Measurements from ENCODE around the gene FBN2.

Gene FBN2

DNA sequence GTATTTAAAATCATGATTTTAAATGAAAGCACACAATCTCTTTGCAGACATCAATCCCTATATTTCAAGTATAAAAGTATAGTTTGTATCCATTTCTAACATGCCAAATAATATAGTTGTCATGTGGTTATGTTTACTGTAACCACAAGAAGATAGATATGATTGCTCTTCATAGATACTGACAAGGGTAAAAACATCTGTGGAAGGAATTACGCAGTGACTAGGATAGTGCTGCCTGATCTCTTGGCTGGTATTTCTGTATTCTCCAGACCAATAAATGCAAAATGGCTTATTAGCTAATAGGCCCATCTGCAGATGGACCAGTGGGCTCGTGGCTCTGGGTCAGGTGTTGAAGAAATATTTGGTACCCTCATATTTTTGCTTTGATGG, 34.9 kb upstream of the FBN2 start:
- TF ChIP-seq, protein P1, sequence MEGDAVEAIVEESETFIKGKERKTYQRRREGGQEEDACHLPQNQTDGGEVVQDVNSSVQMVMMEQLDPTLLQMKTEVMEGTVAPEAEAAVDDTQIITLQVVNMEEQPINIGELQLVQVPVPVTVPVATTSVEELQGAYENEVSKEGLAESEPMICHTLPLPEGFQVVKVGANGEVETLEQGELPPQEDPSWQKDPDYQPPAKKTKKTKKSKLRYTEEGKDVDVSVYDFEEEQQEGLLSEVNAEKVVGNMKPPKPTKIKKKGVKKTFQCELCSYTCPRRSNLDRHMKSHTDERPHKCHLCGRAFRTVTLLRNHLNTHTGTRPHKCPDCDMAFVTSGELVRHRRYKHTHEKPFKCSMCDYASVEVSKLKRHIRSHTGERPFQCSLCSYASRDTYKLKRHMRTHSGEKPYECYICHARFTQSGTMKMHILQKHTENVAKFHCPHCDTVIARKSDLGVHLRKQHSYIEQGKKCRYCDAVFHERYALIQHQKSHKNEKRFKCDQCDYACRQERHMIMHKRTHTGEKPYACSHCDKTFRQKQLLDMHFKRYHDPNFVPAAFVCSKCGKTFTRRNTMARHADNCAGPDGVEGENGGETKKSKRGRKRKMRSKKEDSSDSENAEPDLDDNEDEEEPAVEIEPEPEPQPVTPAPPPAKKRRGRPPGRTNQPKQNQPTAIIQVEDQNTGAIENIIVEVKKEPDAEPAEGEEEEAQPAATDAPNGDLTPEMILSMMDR (IDR thresholded peaks at IDR 0.05): no peak
- H3K4me3 Mint-ChIP-seq: no peak overlapping the region
- no peaks in the 10 kb centered on the region for H3K9me3 Mint-ChIP-seq
- H3K27ac Mint-ChIP-seq: no peak overlapping the region
- no peaks in the 10 kb centered on the region for H3K27me3 Mint-ChIP-seq (ENCODE audit: low read depth, poor library complexity)
- H3K36me3 Mint-ChIP-seq (ENCODE audit: low read depth): no peaks in the 10 kb centered on the region
- no peak for DNase-seq
- no peaks in the 10 kb centered on the region for H3K4me1 Mint-ChIP-seq

DNA sequence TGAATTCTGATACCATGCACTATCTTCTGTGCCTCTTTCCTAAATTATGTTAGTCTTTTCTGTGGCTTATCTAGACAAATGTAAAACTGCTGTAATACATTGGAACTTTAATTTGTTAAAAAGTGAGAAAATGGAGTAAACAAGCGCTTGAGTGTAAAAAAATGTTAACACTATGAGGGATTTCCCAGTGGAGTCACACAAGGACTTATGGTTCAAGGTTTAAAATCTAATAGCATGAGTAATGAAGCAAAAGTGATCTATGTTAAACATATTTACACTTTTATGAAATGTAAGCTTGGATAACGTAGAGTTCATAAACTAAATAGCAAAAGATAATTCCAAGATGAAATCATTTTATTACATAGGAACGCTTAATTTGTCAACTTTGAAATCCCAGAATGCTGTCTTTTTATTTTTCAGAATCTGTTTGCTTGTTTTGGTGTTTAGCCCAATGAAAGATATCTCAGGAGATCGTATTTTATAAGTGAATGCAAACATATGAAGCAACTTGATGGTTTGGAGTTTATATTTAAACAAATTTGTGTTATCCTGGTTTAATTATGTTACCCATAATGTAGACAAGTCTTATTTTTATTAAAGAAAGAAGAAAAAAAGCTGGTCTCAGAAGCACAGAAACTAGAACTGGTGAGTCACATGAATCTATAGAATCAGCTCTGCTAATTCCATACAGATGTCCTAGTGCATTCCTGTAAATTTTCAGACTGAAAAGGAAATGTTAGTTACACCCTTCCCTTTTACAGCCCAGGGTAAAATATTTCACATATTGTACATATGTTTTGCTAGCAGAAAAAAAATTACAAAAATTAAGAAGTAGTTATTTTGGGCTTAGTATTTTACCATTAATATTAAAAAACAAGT, 34.2 kb upstream of the FBN2 start:
- TF ChIP-seq, protein P1 (IDR thresholded peaks at IDR 0.05): no peak
- DNase-seq: no peak
- H3K36me3 Mint-ChIP-seq (ENCODE audit: low read depth): no peaks in the 10 kb centered on the region
- H3K4me3 Mint-ChIP-seq: no peak overlapping the region
- H3K4me1 Mint-ChIP-seq: no peaks in the 10 kb centered on the region
- no peaks in the 10 kb centered on the region for H3K27me3 Mint-ChIP-seq (ENCODE audit: low read depth, poor library complexity)
- H3K9me3 Mint-ChIP-seq: no peaks in the 10 kb centered on the region
- H3K27ac Mint-ChIP-seq: no peak overlapping the region

DNA sequence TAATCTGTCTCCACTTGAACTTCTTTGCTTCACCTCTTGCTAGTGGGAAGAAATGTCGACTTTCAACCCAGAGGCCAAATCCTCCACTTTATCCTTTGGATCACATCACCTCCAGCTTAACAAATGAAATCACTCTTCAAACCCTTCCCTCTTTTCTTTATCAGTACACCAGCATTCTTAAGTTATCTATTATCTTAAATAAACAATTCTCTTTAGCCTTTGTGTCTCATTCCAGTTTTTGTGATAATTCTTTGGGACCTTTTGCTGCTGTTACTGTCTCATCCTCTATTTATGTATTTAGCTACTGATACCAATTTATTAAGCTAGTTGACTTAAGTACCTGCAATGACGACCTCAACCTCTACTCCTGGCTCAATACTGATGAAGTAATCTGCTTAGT, 28.1 kb upstream of the FBN2 start:
- H3K36me3 Mint-ChIP-seq (ENCODE audit: low read depth): peaks cover 5% of the 10 kb centered on the region
- TF ChIP-seq, protein P1 (IDR thresholded peaks at IDR 0.05): no peak
- H3K4me3 Mint-ChIP-seq: no peak overlapping the region
- H3K27ac Mint-ChIP-seq: no peak overlapping the region
- H3K4me1 Mint-ChIP-seq: no peaks in the 10 kb centered on the region
- H3K27me3 Mint-ChIP-seq (ENCODE audit: low read depth, poor library complexity): no peaks in the 10 kb centered on the region
- no peaks in the 10 kb centered on the region for H3K9me3 Mint-ChIP-seq
- DNase-seq: no peak

DNA sequence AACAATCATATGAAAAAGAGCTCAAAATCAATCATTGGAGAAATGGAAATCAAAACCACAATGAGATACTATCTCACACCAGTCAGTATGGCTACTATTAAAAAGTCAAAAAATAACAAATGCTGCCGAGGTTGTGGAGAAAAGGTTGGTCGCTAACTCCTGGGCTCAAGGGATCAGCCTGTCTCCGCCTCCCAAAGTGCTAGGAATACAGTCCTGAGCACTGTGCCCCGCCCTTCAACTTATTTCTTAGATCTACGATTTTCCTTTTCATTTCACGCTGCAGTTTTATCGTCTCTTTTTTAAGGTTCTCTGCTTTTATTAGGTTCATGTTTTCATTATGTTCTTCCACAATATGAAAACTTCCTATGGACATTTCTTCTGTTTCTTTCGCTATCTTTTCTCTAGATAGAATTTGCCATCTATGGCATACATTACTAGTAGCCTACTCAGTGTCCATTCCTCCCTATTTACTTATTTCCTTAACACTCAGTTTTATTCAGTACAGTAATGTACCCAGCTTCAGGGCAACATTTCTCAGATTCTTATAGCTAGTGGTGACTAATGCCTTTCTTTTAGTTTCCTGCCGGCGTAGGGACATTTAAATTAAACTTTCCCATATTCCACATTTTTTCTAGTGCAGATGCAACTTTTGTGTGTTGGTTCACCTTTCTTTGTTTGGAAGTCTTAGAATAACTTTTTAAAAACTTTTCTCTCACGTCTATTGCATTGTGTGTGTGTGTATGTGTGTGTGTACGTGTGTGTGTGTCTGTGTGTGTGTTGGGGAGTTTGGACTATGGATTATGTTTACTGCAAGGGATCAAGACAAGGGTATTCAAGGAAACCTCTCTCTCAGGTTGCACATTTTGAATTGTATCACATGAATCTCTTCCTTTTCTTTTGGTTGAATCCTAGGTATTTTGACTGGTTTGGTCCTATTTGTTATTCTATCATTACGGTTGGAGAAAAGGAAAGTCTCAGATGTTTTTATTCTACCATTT, 21.6 kb upstream of the FBN2 start:
- Mint-ChIP-seq H3K4me3 (no peak overlapping the region), H3K4me1 (no peaks in the 10 kb centered on the region), H3K27me3 (ENCODE audit: low read depth, poor library complexity) (no peaks in the 10 kb centered on the region), H3K9me3 (peaks cover 37% of the 10 kb centered on the region), H3K27ac (no peak overlapping the region), H3K36me3 (ENCODE audit: low read depth) (no peaks in the 10 kb centered on the region)
- TF ChIP-seq, protein P1 (IDR thresholded peaks at IDR 0.05): no peak
- DNase-seq: no peak

DNA sequence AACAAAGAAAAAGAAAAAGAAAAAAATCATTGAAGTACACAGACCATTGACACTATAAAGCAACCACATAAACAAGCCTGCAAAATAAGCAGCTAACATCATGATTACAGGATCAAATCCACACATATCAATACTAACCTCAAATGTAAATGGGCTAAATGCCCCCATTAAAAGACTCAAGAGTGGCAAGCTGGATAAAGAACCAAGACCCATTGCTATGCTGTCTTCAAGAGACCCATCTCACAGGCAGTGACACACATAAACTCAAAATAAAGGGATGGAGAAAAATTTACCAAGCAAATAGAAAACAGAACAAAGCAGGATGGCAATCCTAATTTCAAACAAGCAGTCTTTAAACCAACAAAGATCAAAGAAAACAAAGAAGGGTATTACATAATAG, 15.7 kb upstream of the FBN2 start:
- H3K36me3 Mint-ChIP-seq (ENCODE audit: low read depth): peaks cover 17% of the 10 kb centered on the region
- H3K27me3 Mint-ChIP-seq (ENCODE audit: low read depth, poor library complexity): no peaks in the 10 kb centered on the region
- TF ChIP-seq, protein P1 (IDR thresholded peaks at IDR 0.05): no peak
- H3K4me1 Mint-ChIP-seq: no peaks in the 10 kb centered on the region
- no peak overlapping the region for H3K27ac Mint-ChIP-seq
- no peak for DNase-seq
- H3K4me3 Mint-ChIP-seq: no peak overlapping the region
- H3K9me3 Mint-ChIP-seq: peaks cover 63% of the 10 kb centered on the region

Measured in nephron progenitor cell (in vitro differentiated cells).